Testis (tissue), 3 donors: ENCODE measurements around the gene RSPH1. TPM values are rescaled to one million over a fixed set of nuclear protein-coding genes. Genes with fewer than 3 reads are reported as not detected.

Source experiments
- DNase-seq: peaks from one replicate; pipeline ENCODE4 v3.0.0-alpha.2; 2019
- H3K27ac ChIP-seq, 2 donors: fragments of 200-600 bp; sonication (generic); one replicate each; pipeline ENCODE4 v1.5.1; 2019
- H3K27me3 ChIP-seq: fragments of 200-600 bp; sonication (generic); one replicate; pipeline ENCODE4 v1.5.1; 2019
- H3K36me3 ChIP-seq: fragments of 200-600 bp; sonication (generic); one replicate; pipeline ENCODE4 v1.5.1; 2017; ENCODE audit warnings: low read depth; ENCODE audit errors: missing control alignments
- H3K4me1 ChIP-seq: fragments of 200-600 bp; sonication (generic); one replicate; pipeline ENCODE4 v1.5.1; 2019
- H3K4me3 ChIP-seq, 2 donors: fragments of 200-600 bp; sonication (generic); one replicate each; pipeline ENCODE4 v1.5.1; 2017 to 2019
- H3K9me3 ChIP-seq: fragments of 200-600 bp; sonication (generic); one replicate; pipeline ENCODE4 v1.5.1; 2017
- POLR2A ChIP-seq: fragments of 450-650 bp; IDR thresholded peaks from one replicate; pipeline ENCODE4 v1.6.1; 2017; ENCODE audit warnings: antibody characterized with exemption, mild to moderate bottlenecking, moderate library complexity
- WGBS, 2 donors: methylation state at CpG; one replicate each; pipeline ENCODE4 v1.1.5; 2018; 5-methylcytosine and 5-hydroxymethylcytosine counted together
- intact Hi-C: fragments of 100-400 bp; cut with DNase I; formaldehyde crosslinking; loops from one replicate; pipeline ENCODE4 v1.15.1; 2023; ENCODE audit warnings: low total_unique reads
- polyA plus RNA-seq: library from polyadenylated mRNA; stranded (reverse); fragments of 350-450 nt; fragmentation: Illumina TruSeq; extraction: RNeasy Lipid Tissue Mini Kit (QIAGEN cat#74804); gene quantifications from one replicate; pipeline ENCODE4 v1.2.3, GENCODE V29; 2014; ENCODE audit warnings: low read depth, low replicate concordance; ENCODE audit not compliant: insufficient read depth
- total RNA-seq, 2 donors: library from RNA; depleted of rRNA; stranded (reverse); fragments of >200 nt; gene quantifications; one replicate each; pipeline ENCODE4 v1.2.3, GENCODE V29; 2016
- TF ChIP-seq, protein P1 (sequence below), 3 experiments: fragments of 450-650 bp in 2 of 3; fragments of 200-600 bp in 1 of 3; sonication (generic) in 1 of 3; IDR thresholded peaks; one replicate each; pipeline ENCODE4 v1.5.1; 2016 to 2019; ENCODE audit warnings: antibody characterized with exemption in 3 of 3, mild to moderate bottlenecking in 2 of 3, moderate library complexity in 1 of 3

The RSPH1 gene
- total and polyA plus RNA-seq, 3 donors from 2014 or later: 10.4 to 59.6 (median 20.8) TPM

DNA sequence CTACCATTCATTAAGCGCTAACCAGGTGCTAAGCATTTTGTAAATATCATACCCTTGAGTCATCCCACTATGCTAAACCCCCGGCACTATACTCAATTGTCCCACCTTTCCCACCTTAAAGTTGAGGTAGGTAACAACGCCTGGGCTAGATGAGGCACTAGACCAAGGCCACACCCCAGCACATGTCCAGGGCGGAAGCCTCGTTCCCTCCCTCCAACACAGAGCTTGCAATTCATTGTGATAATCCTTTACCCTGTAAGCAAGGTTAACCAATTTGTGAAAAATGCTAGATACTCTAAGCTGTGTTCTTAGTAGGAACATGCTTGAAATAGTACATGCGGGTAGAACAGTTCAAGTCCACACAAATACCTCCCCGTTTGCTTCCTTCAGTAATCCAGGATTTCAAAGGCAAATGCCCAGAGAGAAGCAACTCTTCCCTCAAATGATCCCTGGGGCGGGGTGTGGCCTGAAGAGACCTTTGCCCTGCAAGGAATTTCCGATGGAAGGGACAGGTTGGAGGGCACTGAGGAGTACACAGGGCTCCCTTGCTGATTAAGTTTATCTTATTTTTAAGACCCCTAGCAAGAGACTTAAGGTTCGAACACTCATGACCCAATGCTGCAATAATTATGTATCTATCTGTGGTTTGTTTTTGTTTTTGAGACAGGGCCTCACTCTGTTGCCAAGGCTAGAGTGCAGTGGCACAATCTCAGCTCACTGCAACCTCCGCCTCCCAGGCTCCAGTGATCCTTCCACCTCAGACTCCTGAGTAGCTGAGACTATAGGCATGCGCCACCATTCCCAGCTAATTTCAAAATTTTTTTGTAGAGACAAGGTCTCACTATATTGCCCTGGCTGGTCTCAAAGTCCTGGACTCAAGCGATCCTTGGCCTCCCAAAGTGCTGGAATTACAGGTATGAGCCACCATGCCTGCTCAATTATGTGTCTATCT, 2.6 kb downstream of the RSPH1 start:
- TF ChIP-seq POLR2A: no peak
- H3K4me3 ChIP-seq: no peak overlapping the region
- H3K27me3 ChIP-seq: no peaks in the 10 kb centered on the region
- DNase-seq: peak; percentile 5
- H3K27ac ChIP-seq: no peak overlapping the region
- no peaks in the 10 kb centered on the region for H3K9me3 ChIP-seq
- H3K36me3 ChIP-seq: no peaks in the 10 kb centered on the region
- 80 to 82% methylated on average over 13 of the region's 13 CpGs for WGBS, 2 donors
- H3K4me1 ChIP-seq: no peaks in the 10 kb centered on the region
- intact Hi-C loops: no loop called here

DNA sequence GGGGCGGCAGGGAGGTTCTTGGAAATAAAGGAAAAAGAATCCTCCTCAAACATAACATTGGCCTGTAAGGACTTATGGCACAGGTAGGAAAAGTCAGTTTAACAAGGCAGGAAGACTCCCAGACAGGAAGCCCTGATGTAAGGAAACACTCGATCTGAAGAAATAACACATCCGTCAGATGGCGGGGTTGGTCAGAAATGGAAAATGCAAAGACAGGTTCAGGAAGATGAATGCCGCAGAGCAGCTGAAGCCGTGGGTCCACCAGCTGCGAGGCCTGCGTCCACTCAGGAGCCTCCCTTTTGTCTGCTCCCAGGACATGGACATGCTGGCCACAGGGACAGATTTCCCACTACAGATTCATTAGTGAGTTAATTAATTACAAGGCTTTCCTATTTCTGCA, 3.8 kb downstream of the RSPH1 start:
- DNase-seq: peak; percentile 9
- intact Hi-C loops: no loop called here
- Histone ChIP-seq H3K4me1 (no peaks in the 10 kb centered on the region), H3K27me3 (no peaks in the 10 kb centered on the region), H3K9me3 (no peaks in the 10 kb centered on the region), H3K36me3 (no peaks in the 10 kb centered on the region), H3K4me3 (no peak overlapping the region), H3K27ac (no peak overlapping the region)
- 87 to 89% methylated on average over 8 of the region's 8 CpGs for WGBS, 2 donors
- no peak for TF ChIP-seq POLR2A
- TF ChIP-seq, protein P1, sequence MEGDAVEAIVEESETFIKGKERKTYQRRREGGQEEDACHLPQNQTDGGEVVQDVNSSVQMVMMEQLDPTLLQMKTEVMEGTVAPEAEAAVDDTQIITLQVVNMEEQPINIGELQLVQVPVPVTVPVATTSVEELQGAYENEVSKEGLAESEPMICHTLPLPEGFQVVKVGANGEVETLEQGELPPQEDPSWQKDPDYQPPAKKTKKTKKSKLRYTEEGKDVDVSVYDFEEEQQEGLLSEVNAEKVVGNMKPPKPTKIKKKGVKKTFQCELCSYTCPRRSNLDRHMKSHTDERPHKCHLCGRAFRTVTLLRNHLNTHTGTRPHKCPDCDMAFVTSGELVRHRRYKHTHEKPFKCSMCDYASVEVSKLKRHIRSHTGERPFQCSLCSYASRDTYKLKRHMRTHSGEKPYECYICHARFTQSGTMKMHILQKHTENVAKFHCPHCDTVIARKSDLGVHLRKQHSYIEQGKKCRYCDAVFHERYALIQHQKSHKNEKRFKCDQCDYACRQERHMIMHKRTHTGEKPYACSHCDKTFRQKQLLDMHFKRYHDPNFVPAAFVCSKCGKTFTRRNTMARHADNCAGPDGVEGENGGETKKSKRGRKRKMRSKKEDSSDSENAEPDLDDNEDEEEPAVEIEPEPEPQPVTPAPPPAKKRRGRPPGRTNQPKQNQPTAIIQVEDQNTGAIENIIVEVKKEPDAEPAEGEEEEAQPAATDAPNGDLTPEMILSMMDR (IDR thresholded peaks at IDR 0.05): no peak

DNA sequence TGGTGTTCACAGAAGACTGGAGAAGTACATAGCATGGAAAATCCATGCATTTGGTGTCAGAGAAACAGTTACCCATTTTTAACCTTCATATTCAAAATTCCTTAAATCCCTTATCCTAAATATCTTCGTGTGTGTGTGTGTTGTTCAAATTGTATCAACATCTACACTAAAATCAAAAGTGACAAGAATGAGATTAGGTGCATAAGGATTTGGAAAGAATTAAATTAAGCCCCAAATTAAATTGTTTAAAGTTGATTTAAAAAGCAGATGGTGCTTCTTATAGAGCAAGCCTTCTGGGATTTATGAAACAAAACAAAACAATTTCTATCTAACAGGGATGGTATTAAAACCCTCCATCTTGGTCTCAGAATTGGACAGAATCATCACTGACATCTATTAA, 4.7 kb downstream of the RSPH1 start:
- no peak for DNase-seq
- 71 to 79% methylated on average over 1 of the region's 1 CpG for WGBS, 2 donors
- intact Hi-C loops: no loop called here
- Histone ChIP-seq H3K9me3 (no peaks in the 10 kb centered on the region), H3K4me3 (no peak overlapping the region), H3K27me3 (no peaks in the 10 kb centered on the region), H3K4me1 (no peaks in the 10 kb centered on the region), H3K27ac (no peak overlapping the region), H3K36me3 (no peaks in the 10 kb centered on the region)
- no peak for TF ChIP-seq POLR2A
- TF ChIP-seq, protein P1 (IDR thresholded peaks at IDR 0.05): no peak

DNA sequence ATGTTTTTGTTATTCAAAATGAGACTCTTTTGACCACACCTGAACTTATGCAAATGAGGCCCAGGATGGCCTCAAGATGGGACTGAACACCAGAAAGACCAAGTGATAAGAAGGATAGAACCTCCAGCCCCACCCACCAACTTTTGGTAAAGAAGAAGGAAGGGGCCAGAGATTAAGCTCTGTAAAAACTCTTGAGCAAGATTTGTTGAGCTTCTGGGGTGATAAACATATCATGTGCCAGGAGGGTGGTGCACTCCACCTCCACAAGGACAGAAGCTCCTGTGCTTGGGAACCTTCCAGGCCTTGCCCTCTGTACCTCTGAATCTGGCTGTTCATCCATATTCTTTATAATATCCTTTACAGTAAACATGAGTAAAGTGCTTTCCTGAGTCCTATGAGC, 5.3 kb downstream of the RSPH1 start:
- intact Hi-C loops: no loop called here
- Histone ChIP-seq H3K27me3 (no peaks in the 10 kb centered on the region), H3K4me1 (no peaks in the 10 kb centered on the region), H3K36me3 (no peaks in the 10 kb centered on the region), H3K27ac (no peak overlapping the region), H3K9me3 (no peaks in the 10 kb centered on the region), H3K4me3 (no peak overlapping the region)
- peak; percentile 2 for DNase-seq
- no peak for TF ChIP-seq POLR2A
- TF ChIP-seq, protein P1 (IDR thresholded peaks at IDR 0.05): no peak

DNA sequence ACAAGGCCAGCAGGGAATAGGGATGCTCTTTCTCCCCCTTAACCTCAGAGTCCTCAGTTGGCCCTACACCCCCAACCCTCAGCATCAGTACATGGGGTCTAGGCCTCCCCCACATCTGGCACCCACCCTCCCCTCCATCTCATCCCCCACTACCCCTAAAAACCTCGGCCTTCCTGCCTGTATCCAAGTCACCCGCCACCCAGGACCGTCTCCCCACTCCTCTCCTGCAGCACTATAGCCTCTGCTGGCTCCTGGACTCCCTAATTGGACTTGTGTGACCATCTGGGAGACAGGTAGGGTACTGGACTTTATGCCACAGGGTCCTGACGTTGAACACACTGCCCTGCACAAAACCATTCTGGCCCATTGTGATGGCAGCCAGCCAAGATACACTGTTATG, 6.0 kb downstream of the RSPH1 start:
- TF ChIP-seq, protein P1 (IDR thresholded peaks at IDR 0.05): no peak
- no peak for TF ChIP-seq POLR2A
- no peaks in the 10 kb centered on the region for H3K9me3 ChIP-seq
- DNase-seq: peak; percentile 11
- no peak overlapping the region for H3K27ac ChIP-seq
- 91 to 93% methylated on average over 4 of the region's 4 CpGs for WGBS, 2 donors
- no peaks in the 10 kb centered on the region for H3K27me3 ChIP-seq
- no peaks in the 10 kb centered on the region for H3K36me3 ChIP-seq
- intact Hi-C loops: no loop called here
- H3K4me3 ChIP-seq: no peak overlapping the region
- H3K4me1 ChIP-seq: no peaks in the 10 kb centered on the region
